OCI-LY1 (cell line): ENCODE results near the gene B3GALT5.

Experiments
- H2AFZ ChIP-seq: fragments of 200-600 bp; sonication (generic), shearing (Covaris generic); 2 replicates; pipeline ENCODE4 v1.6.0; 2014; ENCODE audit warnings: antibody characterized with exemption, mild to moderate bottlenecking, low read length
- H3F3A ChIP-seq: fragments of 200-600 bp; sonication (generic), shearing (Covaris generic); 2 replicates; pipeline ENCODE4 v1.6.0; 2014; ENCODE audit warnings: mild to moderate bottlenecking, antibody characterized with exemption, low read length, moderate library complexity; ENCODE audit not compliant: insufficient read depth
- H3K27ac ChIP-seq: fragments of 200-600 bp; sonication (generic); 2 replicates; pipeline ENCODE4 v1.5.1; 2014; ENCODE audit warnings: low read length, mixed run types, mild to moderate bottlenecking, low read depth; ENCODE audit not compliant: poor library complexity, severe bottlenecking
- H3K27me3 ChIP-seq: fragments of 200-600 bp; sonication (generic); 2 replicates; pipeline ENCODE4 v1.6.0; 2014; ENCODE audit warnings: antibody characterized with exemption, mild to moderate bottlenecking, low read length, moderate library complexity; ENCODE audit not compliant: insufficient read depth
- H3K36me3 ChIP-seq: fragments of 200-600 bp; sonication (generic); 2 replicates; pipeline ENCODE4 v1.6.1; 2014; ENCODE audit warnings: mild to moderate bottlenecking, antibody characterized with exemption, low read length, moderate library complexity, mixed read lengths; ENCODE audit not compliant: insufficient read depth
- H3K4me1 ChIP-seq: fragments of 200-600 bp; sonication (generic); 2 replicates; pipeline ENCODE4 v1.5.1; 2014; ENCODE audit warnings: mild to moderate bottlenecking, low read length, moderate library complexity; ENCODE audit not compliant: insufficient read depth, severe bottlenecking
- H3K4me2 ChIP-seq: fragments of 200-600 bp; sonication (generic), shearing (Covaris generic); 2 replicates; pipeline ENCODE4 v1.6.1; 2014; ENCODE audit warnings: low read length
- H3K4me3 ChIP-seq: fragments of 200-600 bp; sonication (generic); 2 replicates; pipeline ENCODE4 v1.5.1; 2014; ENCODE audit warnings: low read length, low read depth, mild to moderate bottlenecking, mixed read lengths; ENCODE audit not compliant: poor library complexity, severe bottlenecking
- H3K79me2 ChIP-seq: fragments of 200-600 bp; shearing (Covaris generic); 2 replicates; pipeline ENCODE4 v1.6.1; 2016; ENCODE audit warnings: mixed run types, low read length, mixed read lengths; ENCODE audit not compliant: insufficient read depth
- H3K9ac ChIP-seq: fragments of 200-600 bp; sonication (generic), shearing (Covaris generic); 2 replicates; pipeline ENCODE4 v1.6.1; 2014; ENCODE audit warnings: mild to moderate bottlenecking, low read length, mixed read lengths
- H3K9me2 ChIP-seq: fragments of 200-600 bp; sonication (generic), shearing (Covaris generic); 2 replicates; pipeline ENCODE4 v1.6.1; 2014; ENCODE audit warnings: low read depth, mild to moderate bottlenecking, low read length, mixed read lengths
- H3K9me3 ChIP-seq: fragments of 200-600 bp; shearing (Covaris generic); 2 replicates; pipeline ENCODE4 v1.6.1; 2014; ENCODE audit warnings: low read length, mixed read lengths
- H4K20me1 ChIP-seq: fragments of 200-600 bp; sonication (generic), shearing (Covaris generic); 2 replicates; pipeline ENCODE4 v1.6.0; 2016; ENCODE audit warnings: mild to moderate bottlenecking, low read length; ENCODE audit not compliant: insufficient read depth
- CTCF ChIP-seq: fragments of 200-600 bp; sonication (generic), shearing (Covaris generic); IDR thresholded peaks from 2 replicates; pipeline ENCODE4 v1.5.1; 2017; ENCODE audit warnings: mild to moderate bottlenecking, antibody characterized with exemption, low read length, moderate library complexity, mixed read lengths
- EZH2 ChIP-seq: fragments of 200-600 bp; sonication (generic), shearing (Covaris generic); IDR thresholded peaks from 2 replicates; pipeline ENCODE4 v1.8.0; 2017; ENCODE audit warnings: borderline replicate concordance, mixed run types, mild to moderate bottlenecking, antibody characterized with exemption, low read length, moderate library complexity, mixed read lengths

B3GALT5 gene

GRCh38 chr21:39630191-39630591, 17.5 kb downstream of the B3GALT5 start:
- H3K4me2 ChIP-seq = no peak overlapping the region
- peaks cover 7% of the 10 kb centered on the region; the same call in 1 of the 2 replicates for H3K27me3 ChIP-seq
- H4K20me1 ChIP-seq = no peaks in the 10 kb centered on the region
- no peaks in the 10 kb centered on the region for H3K4me1 ChIP-seq
- TF ChIP-seq CTCF = no peak
- no peak for TF ChIP-seq EZH2
- no peak overlapping the region for H3K4me3 ChIP-seq
- no peaks in the 10 kb centered on the region for H3K9me2 ChIP-seq
- no peak overlapping the region for H3K9ac ChIP-seq
- H3K36me3 ChIP-seq = no peaks in the 10 kb centered on the region
- no peaks in the 10 kb centered on the region for H3K79me2 ChIP-seq
- H3F3A ChIP-seq = no peaks in the 10 kb centered on the region
- no peak overlapping the region for H2AFZ ChIP-seq
- H3K27ac ChIP-seq = no peak overlapping the region
- H3K9me3 ChIP-seq = no peaks in the 10 kb centered on the region

- Histone ChIP-seq H3K9me3 (no peaks in the 10 kb centered on the region), H3K4me1 (no peaks in the 10 kb centered on the region), H3K36me3 (no peaks in the 10 kb centered on the region), H2AFZ (no peak overlapping the region), H3K4me2 (no peak overlapping the region), H3K4me3 (no peak overlapping the region), H3K9ac (no peak overlapping the region), H3K9me2 (no peaks in the 10 kb centered on the region), H3F3A (no peaks in the 10 kb centered on the region), H3K27ac (no peak overlapping the region), H3K27me3 (peaks cover 7% of the 10 kb centered on the region; the same call in 1 of the 2 replicates), H3K79me2 (no peaks in the 10 kb centered on the region), H4K20me1 (no peaks in the 10 kb centered on the region)
- TF ChIP-seq CTCF = no peak
- no peak for TF ChIP-seq EZH2
Measured at GRCh38 chr21:39630827-39631226, 18.1 kb downstream of the B3GALT5 start.

GRCh38 chr21:39631842-39632562, 19.3 kb downstream of the B3GALT5 start:
- no peaks in the 10 kb centered on the region for H3F3A ChIP-seq
- H3K27ac ChIP-seq = no peak overlapping the region
- no peaks in the 10 kb centered on the region for H3K79me2 ChIP-seq
- no peak overlapping the region for H3K4me2 ChIP-seq
- H3K9me3 ChIP-seq = no peaks in the 10 kb centered on the region
- H3K9me2 ChIP-seq = no peaks in the 10 kb centered on the region
- H3K4me3 ChIP-seq = no peak overlapping the region
- H3K9ac ChIP-seq = no peak overlapping the region
- no peaks in the 10 kb centered on the region for H4K20me1 ChIP-seq
- H3K4me1 ChIP-seq = no peaks in the 10 kb centered on the region
- H3K27me3 ChIP-seq = peaks cover 7% of the 10 kb centered on the region; the same call in 1 of the 2 replicates
- no peak overlapping the region for H2AFZ ChIP-seq
- TF ChIP-seq EZH2 (no peak), CTCF (no peak)
- H3K36me3 ChIP-seq = no peaks in the 10 kb centered on the region
